ENCODE data around the gene RUNX2.

The RUNX2 gene

DNA sequence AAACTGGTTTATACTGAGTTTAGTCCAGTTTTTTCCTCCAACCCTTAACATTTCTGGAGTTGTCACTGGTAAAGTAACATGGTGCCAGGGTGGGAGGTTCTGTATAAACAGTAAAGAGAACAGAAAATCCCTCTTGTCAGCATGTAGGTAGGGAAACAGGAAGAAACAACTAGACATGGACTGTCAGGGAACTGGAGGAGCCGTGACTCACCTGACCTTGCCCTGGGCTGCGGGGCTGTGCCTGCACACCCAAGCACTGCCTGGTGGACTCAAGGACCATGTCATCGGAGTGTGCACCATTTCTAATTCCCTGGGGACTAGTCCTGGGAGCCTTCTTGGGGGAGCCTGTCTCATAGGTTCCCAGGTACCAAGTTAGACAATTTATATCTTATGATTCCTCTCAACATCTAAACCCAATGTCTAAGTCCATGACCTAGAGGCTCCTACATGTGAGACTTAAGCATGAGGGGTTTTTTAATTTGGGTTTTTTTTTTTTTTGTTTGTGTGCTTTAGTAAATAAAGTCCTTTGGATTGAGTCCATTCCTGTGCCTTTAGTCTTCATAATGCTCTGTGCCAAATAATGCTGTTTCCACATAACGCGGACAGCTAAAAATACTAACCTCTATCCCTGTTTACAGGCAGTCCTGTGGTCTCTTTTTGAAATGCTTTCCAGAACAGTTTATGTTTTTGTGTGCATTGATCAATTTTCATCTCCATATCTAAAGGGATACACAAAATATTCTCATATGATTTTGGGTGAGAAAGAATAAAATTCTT, 186.5 kb downstream of the RUNX2 start:
- no peaks in the 10 kb centered on the region for H4K20me1 ChIP-seq
- H3K4me2 ChIP-seq, result peak overlapping the region in 4 of 11 experiments; percentile 4 to 57 (median 30); a peak in 5 of 22 replicates
- H3K4me1 ChIP-seq, result peaks cover 0 to 7% (median 3%) of the 10 kb centered on the region in 10 experiments; a peak in 6 of 20 replicates
- no peaks in the 10 kb centered on the region for H3K27me3 ChIP-seq
- no peak overlapping the region for H3K9ac ChIP-seq
- TF ChIP-seq Cebpa-rat (IDR thresholded peaks at IDR 0.05), result no peak
- no peak overlapping the region for H3K27ac ChIP-seq
- H3K36me3 ChIP-seq, result no peaks in the 10 kb centered on the region
- no peaks in the 10 kb centered on the region for H3K9me3 ChIP-seq (replicated peaks in 1 of 11)
- no peak overlapping the region for H3K4me3 ChIP-seq

DNA sequence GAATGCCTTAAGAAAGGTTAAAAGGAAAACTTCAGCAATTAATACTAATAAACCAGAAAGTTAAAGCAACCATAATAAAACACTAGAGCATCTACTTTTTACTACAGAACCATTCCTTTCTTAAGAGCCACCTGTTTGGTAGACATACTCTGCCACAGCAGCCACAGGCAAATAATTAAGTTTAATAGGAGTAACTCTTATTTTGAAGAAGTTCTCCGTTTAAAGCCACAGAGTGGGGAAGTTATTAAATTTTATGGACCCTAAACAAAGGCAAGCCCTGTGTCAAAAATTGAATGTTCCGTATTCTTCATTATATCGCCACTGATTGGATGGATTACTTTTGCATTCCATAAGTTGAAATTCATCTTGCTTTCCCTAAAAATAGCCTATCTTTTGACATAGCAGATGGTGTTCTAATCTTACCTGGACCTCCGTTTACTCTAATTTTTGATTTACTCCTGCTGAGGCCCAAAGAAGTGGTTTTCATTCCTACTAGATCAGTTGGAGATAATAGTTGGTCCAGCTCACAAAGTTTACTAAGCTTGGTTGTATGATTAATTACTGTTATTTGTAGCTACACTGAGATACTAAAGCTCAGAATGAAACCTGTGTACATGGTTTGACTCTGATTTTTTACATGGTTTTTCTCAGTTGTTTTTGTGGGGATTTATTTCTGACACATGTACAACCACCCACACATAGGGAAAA, 190.0 kb downstream of the RUNX2 start:
- Histone ChIP-seq H3K27ac (no peak overlapping the region), H3K9ac (no peak overlapping the region), H3K9me3 (replicated peaks in 1 of 11) (no peaks in the 10 kb centered on the region), H3K27me3 (no peaks in the 10 kb centered on the region), H3K36me3 (no peaks in the 10 kb centered on the region), H3K4me3 (no peak overlapping the region), H3K4me1 (peaks cover 0 to 10% (median 6%) of the 10 kb centered on the region in 10 experiments; a peak in 10 of 20 replicates), H4K20me1 (no peaks in the 10 kb centered on the region), H3K4me2 (no peak overlapping the region)
- TF ChIP-seq Cebpa-rat (IDR thresholded peaks at IDR 0.05), result no peak

DNA sequence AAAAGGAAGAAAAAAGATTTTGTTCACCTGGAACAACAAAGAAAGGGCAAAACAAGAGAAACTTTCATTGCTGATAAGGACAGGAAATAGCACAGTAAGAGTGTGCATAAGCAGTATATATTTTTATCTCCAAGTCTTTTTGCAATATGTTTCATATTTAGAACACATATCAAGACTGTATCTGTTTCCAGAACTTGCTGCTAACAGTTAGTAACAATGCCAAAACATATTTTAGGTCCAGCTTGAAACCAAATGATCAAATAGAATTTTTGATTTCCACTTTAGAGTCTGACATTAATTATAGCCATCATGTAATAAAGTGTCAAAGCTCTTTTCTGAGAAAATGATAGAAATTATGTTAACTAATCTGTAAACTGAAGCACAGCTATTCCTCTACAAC, 193.1 kb downstream of the RUNX2 start:
- Histone ChIP-seq H3K27me3 (no peaks in the 10 kb centered on the region), H3K36me3 (no peaks in the 10 kb centered on the region), H4K20me1 (no peaks in the 10 kb centered on the region), H3K4me1 (peaks cover 0 to 10% (median 5%) of the 10 kb centered on the region in 10 experiments; a peak in 7 of 20 replicates), H3K9me3 (replicated peaks in 1 of 11) (no peaks in the 10 kb centered on the region), H3K27ac (no peak overlapping the region), H3K9ac (no peak overlapping the region), H3K4me2 (peak overlapping the region in 2 of 11 experiments; percentile 1 to 11; a peak in 1 of 22 replicates), H3K4me3 (no peak overlapping the region)
- no peak for TF ChIP-seq Cebpa-rat (IDR thresholded peaks at IDR 0.05)

DNA sequence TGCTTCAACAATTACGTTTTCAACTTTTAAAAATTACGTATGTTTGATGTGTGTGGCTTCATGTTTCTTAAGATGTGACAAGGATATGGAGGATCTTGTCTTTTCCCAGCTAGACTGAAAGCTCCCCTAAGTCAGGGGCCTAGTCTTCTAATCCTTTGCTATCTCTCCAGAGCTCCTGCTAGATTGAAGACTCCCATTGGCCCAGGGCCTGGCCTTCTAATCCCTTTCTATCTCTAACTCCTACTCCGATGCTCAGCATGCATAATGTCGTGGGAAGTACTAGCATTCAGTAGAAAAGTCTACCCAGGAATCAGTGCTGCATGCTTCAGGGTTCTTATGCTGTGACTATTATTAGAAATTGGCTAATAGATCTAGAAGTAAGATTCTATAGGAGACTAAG, 194.4 kb downstream of the RUNX2 start:
- H3K4me1 ChIP-seq, result peaks cover 0 to 10% (median 5%) of the 10 kb centered on the region in 10 experiments; a peak in 7 of 20 replicates
- no peaks in the 10 kb centered on the region for H3K9me3 ChIP-seq (replicated peaks in 1 of 11)
- no peaks in the 10 kb centered on the region for H3K27me3 ChIP-seq
- H3K36me3 ChIP-seq, result no peaks in the 10 kb centered on the region
- H3K9ac ChIP-seq, result no peak overlapping the region
- no peak for TF ChIP-seq Cebpa-rat (IDR thresholded peaks at IDR 0.05)
- H3K4me3 ChIP-seq, result no peak overlapping the region
- no peaks in the 10 kb centered on the region for H4K20me1 ChIP-seq
- H3K4me2 ChIP-seq, result no peak overlapping the region
- no peak overlapping the region for H3K27ac ChIP-seq

DNA sequence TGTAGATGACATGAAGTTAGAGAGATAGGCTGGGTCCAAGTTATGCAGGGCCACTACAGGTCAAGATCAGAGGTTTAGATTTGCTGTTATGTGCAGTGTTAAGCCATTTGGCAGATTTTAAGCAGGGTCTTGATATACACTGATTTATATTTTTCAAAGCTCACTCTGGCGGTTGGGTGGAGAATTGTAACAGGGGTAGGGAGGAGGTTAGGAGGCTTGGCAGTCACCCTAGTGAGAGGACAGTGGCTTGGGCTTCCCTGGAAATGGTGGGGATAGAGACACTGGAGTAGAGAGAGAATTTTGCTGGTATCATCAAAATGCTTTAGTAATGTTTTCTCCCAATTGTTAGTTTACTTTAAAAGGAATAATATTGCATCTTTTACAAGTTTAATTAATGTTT, 199.1 kb downstream of the RUNX2 start:
- no peaks in the 10 kb centered on the region for H4K20me1 ChIP-seq
- H3K4me3 ChIP-seq, result no peak overlapping the region
- no peaks in the 10 kb centered on the region for H3K36me3 ChIP-seq
- peaks cover 0 to 7% (median 1%) of the 10 kb centered on the region in 10 experiments; a peak in 1 of 20 replicates for H3K4me1 ChIP-seq
- peaks cover 0 to 9% (median 0%) of the 10 kb centered on the region in 11 experiments; a peak in 6 of 22 replicates for H3K9me3 ChIP-seq (replicated peaks in 1 of 11)
- no peak overlapping the region for H3K4me2 ChIP-seq
- no peak overlapping the region for H3K27ac ChIP-seq
- TF ChIP-seq Cebpa-rat (IDR thresholded peaks at IDR 0.05), result no peak
- H3K9ac ChIP-seq, result no peak overlapping the region
- H3K27me3 ChIP-seq, result no peaks in the 10 kb centered on the region

DNA sequence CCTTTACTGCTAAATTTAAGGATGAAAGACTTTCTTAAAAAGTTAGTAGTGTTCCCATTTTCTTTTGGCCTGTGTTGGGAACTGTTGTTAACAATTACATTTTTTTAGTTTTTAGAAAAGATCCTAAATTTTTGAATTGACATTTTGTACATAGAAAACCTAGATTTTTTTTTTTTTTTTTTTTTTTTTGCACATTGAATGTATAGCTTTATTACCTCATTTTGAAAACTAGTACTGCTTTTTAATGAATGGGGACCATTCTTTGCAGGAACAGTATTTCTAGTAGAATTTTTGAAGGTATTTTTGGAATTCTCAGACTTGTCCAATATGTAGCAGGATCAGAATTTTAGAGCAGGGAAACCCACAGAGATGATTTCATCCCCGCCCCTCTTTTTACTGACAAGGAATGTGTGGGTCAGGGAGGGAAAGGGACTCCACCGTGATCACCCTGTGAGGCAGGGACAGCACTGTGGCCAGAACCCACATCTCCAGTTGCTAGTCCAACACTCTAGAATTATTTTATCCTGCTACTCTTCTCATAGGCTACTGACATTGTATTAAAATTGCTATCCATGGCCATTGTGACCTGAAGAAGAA, 204.0 kb downstream of the RUNX2 start:
- Histone ChIP-seq H3K4me1 (no peaks in the 10 kb centered on the region), H4K20me1 (no peaks in the 10 kb centered on the region), H3K9ac (no peak overlapping the region), H3K4me3 (no peak overlapping the region), H3K27ac (no peak overlapping the region), H3K36me3 (no peaks in the 10 kb centered on the region), H3K4me2 (no peak overlapping the region), H3K9me3 (replicated peaks in 1 of 11) (peaks cover 0 to 9% (median 0%) of the 10 kb centered on the region in 11 experiments; a peak in 6 of 22 replicates), H3K27me3 (no peaks in the 10 kb centered on the region)
- no peak for TF ChIP-seq Cebpa-rat (IDR thresholded peaks at IDR 0.05)

DNA sequence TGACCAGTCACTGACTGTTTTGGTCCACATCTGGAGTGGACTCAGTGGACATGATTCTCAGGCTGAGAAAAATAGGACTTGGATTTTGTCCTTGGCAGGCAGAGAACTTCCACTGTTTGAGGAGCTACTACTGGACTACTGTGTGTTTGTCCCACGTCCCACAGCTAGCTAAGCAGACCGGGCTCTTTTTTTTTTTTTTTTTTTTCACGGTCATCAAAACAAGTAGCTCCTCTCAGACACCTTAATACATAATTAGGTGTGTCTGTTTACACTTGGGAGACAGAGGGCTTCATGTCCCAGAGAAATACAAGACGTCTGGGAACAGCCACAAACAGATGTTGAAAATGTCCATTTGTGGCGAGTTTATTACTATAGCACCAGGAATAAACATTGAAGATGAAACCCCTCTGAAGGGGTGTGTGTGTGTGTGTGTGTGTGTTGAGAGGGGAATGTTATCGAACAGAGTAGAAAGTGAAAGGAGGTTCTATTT, 204.6 kb downstream of the RUNX2 start:
- no peaks in the 10 kb centered on the region for H3K4me1 ChIP-seq
- H4K20me1 ChIP-seq, result no peaks in the 10 kb centered on the region
- no peak overlapping the region for H3K4me2 ChIP-seq
- no peak overlapping the region for H3K27ac ChIP-seq
- H3K9me3 ChIP-seq (replicated peaks in 1 of 11), result peaks cover 0 to 8% (median 0%) of the 10 kb centered on the region in 11 experiments; a peak in 6 of 22 replicates
- no peak overlapping the region for H3K9ac ChIP-seq
- no peak for TF ChIP-seq Cebpa-rat (IDR thresholded peaks at IDR 0.05)
- H3K4me3 ChIP-seq, result no peak overlapping the region
- no peaks in the 10 kb centered on the region for H3K36me3 ChIP-seq
- H3K27me3 ChIP-seq, result no peaks in the 10 kb centered on the region

DNA sequence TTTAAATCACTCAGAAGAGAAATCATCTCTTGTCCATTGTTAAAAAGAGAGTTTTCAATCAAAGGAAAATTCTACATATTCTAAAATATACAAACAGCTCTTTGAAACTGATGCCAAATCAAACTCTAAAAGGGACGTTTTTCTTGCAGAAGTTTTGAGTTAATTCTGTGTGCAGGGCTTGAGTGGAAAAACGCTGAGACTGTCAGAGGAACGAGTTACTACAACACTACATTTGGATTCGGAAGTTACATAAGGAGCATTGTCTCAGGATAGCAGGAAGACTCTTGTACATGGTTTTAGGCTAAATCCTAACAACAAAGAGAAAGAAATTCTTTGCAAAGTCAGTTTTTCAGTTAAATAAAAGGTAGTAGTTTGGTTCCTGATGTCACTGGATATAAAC, 205.3 kb downstream of the RUNX2 start:
- H3K27me3 ChIP-seq, result no peaks in the 10 kb centered on the region
- H3K4me1 ChIP-seq, result no peaks in the 10 kb centered on the region
- no peak overlapping the region for H3K4me3 ChIP-seq
- TF ChIP-seq Cebpa-rat (IDR thresholded peaks at IDR 0.05), result no peak
- H3K9me3 ChIP-seq (replicated peaks in 1 of 11), result 0 out of 22 replicates have a peak, but pooled peaks cover 0 to 2% (median 0%) of the 10 kb centered on the region in 11 experiments
- no peaks in the 10 kb centered on the region for H4K20me1 ChIP-seq
- no peak overlapping the region for H3K4me2 ChIP-seq
- H3K9ac ChIP-seq, result no peak overlapping the region
- no peak overlapping the region for H3K27ac ChIP-seq
- no peaks in the 10 kb centered on the region for H3K36me3 ChIP-seq

DNA sequence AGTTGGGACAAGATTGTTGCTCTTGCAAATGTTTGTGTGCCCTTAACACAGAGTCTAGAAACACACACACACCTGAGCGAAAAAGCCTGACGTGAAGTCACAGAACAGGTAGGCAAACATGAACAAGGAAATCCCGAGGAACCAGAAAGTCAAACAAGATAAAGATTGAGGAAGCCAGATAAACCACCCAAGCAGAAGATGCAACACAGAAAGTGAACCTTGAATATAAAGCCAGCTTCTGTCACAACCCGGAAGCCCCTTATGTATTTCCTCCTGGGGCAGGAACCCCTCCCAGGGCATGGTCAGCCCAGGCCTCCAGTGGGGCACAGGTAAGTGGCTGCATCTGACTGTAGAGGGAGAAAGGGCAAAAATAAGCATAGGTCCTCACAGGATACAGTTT, 207.8 kb downstream of the RUNX2 start:
- H3K4me2 ChIP-seq, result no peak overlapping the region
- no peak overlapping the region for H3K27ac ChIP-seq
- H3K9ac ChIP-seq, result no peak overlapping the region
- no peaks in the 10 kb centered on the region for H3K9me3 ChIP-seq (replicated peaks in 1 of 11)
- no peak for TF ChIP-seq Cebpa-rat (IDR thresholded peaks at IDR 0.05)
- H4K20me1 ChIP-seq, result no peaks in the 10 kb centered on the region
- H3K36me3 ChIP-seq, result no peaks in the 10 kb centered on the region
- no peak overlapping the region for H3K4me3 ChIP-seq
- peaks cover 0 to 5% (median 0%) of the 10 kb centered on the region in 10 experiments; a peak in 2 of 20 replicates for H3K4me1 ChIP-seq
- H3K27me3 ChIP-seq, result no peaks in the 10 kb centered on the region

All from BLaER1 treated with 17β-estradiol and CSF1 and Interleukin-3, amounts not matched to agents 10 nM and 100 nM (cell line).